HFF-Myc (cell line): ENCODE data around the gene SYNRG.
A peak's percentile ranks its signal among the peaks of the same experiment; 100 is the strongest.

Source experiments
- DNase-seq: peaks from one replicate; pipeline ENCODE4 v3.0.0-alpha.2; 2011; ENCODE audit warnings: low read depth; ENCODE audit errors: extremely low read depth
- H3K4me3 ChIP-seq: replicated peaks from 2 replicates; pipeline ENCODE4 v1.5.1; 2011; ENCODE audit warnings: low read depth, mild to moderate bottlenecking, control low read depth, low read length
- TF ChIP-seq, protein P1 (sequence below): IDR thresholded peaks from 2 replicates; pipeline ENCODE4 v1.5.1; 2012; ENCODE audit warnings: mild to moderate bottlenecking, low read depth, low read length, control low read depth; ENCODE audit errors: missing control alignments

The SYNRG gene

DNA sequence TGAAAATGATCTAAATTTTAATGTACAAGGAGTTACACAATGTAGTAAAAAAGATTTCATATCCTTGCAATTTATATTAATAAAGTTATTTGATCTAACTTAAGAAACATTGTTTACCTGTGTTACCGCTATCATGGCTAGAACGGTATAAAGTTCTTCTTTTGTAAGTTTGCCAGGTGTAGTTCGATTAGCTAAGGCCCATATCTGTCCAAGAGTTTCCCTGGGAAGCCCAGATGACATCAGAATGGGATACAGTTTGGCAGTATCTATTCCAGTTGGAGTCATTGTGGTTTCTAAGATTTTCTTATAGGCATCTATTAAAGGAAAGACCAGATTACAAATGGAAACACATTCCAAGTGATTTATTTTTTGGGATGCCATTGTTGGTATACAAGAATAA is 37.5 kb downstream of the SYNRG start:
- TF ChIP-seq, protein P1, sequence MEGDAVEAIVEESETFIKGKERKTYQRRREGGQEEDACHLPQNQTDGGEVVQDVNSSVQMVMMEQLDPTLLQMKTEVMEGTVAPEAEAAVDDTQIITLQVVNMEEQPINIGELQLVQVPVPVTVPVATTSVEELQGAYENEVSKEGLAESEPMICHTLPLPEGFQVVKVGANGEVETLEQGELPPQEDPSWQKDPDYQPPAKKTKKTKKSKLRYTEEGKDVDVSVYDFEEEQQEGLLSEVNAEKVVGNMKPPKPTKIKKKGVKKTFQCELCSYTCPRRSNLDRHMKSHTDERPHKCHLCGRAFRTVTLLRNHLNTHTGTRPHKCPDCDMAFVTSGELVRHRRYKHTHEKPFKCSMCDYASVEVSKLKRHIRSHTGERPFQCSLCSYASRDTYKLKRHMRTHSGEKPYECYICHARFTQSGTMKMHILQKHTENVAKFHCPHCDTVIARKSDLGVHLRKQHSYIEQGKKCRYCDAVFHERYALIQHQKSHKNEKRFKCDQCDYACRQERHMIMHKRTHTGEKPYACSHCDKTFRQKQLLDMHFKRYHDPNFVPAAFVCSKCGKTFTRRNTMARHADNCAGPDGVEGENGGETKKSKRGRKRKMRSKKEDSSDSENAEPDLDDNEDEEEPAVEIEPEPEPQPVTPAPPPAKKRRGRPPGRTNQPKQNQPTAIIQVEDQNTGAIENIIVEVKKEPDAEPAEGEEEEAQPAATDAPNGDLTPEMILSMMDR: no peak
- no peak overlapping the region for H3K4me3 ChIP-seq
- no peak for DNase-seq

DNA sequence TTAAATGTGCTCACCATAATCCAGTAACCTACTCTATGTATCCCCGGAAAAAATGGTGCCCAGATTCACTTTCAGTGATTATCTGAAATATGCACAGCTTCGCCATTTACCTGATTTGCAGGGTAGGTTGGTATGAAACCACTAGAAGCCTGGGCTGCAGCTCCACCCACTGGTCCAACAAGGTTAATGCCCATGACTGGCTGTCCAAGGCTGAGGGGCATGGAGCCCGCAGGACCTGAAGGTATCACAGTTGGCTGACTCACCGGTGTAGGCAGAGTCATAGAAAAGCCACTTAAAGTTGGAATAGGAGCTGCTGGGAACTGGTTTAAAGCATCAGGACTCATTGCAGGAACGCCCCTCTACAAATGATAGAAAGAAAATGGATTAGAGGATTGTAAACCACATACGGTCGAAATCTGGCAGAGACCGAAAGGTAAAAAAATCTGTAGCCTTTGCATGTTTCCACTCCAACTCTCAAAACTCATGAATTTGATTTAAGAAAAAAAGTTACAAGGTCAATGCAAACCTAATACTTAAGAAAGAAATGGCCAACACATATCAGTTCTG is 38.6 kb downstream of the SYNRG start:
- peak; percentile 21 for DNase-seq
- TF ChIP-seq, protein P1: peak; percentile 60
- H3K4me3 ChIP-seq: no peak overlapping the region

DNA sequence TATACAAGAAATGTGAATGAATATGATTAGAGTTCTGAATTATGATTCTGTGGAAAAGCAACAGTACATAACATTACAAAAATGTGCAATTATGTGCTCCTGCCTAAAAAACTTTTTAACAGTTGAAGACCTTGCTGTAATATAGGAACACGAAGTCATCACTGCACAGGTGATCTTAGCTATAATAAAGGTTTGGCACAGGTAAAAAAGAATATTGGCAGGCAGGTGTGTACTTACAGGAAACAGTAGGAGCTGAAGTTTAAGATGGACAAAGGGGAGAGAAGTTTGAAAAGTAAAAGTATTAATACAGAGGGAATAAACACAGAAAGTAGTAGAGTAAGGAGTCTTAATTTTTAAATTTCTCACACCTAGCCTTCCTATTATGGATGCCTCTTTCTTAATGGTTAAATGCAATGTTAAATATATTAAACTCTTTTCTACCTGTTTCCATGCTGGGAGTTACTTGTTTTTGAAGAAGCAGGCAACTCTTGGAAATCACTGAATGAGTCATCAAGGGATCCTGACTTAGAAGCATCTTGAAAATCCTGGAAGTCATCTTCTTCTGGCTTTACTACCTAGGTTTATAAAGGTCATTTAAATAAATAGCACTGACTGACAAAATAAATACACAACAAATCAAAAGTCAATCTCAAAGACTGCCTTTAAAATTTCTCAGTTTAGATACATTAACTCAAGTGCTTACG is 40.7 kb downstream of the SYNRG start:
- DNase-seq: no peak
- no peak overlapping the region for H3K4me3 ChIP-seq
- TF ChIP-seq, protein P1: no peak

DNA sequence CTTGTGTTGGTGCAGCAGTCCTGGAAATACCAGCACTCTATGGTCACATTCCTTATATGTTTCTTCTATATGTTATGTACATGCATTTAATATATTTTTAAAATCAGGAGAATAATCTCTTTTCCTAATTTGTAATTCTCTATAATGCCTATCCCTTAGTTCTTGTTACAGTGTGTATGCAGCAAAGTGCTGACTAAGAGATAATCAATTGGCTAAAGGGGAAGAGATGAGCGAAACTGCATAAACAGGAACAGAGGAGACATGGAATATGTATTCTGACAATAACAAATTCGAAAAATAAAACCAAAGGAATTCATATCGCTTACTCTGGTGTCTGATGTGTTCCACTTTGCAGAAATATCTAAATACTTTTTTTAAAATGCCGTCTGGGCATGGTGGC is 41.7 kb downstream of the SYNRG start:
- no peak overlapping the region for H3K4me3 ChIP-seq
- TF ChIP-seq, protein P1: no peak
- DNase-seq: no peak

DNA sequence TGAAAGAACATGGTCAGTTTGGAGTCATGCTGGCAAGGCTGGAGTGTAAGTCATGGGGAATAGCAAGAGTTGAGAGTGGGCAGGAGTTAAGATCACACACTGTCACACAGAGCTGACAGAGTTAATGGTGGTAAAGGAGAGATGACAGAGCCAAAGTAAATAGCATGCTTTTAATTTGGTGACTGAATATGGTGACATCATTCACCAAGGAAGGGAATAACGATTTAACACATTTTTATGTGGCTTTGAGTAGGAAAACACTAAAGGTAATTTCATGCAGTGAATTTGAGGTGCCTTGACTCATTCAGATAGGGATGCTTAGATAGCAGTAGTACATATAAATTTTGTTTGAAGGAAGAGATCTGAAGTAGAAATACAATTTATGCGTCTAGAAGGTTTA is 42.1 kb downstream of the SYNRG start:
- TF ChIP-seq, protein P1: no peak
- DNase-seq: no peak
- H3K4me3 ChIP-seq: no peak overlapping the region

DNA sequence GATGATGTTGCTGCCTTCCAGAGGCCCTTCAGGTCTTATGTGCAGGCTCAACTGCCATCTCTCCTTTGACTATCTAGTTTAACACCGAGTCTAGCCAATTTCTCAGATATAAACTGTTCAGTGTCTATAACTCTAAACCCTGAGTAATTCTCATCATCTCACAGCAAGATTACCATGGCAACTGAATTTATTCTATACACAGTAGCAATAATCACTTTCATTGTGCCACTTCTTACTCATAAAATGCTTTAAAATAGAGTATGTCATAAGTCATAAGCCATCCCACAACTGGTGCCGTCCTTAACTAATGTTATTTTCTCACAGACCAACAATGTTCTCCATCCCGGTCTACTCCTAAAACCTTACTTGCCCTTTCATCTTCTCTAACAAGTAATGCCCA is 45.0 kb downstream of the SYNRG start:
- DNase-seq: no peak
- no peak overlapping the region for H3K4me3 ChIP-seq
- TF ChIP-seq, protein P1: no peak
